OCI-LY3 (cell line): Measurements from ENCODE around the gene IRGC.
A peak's percentile ranks its signal among the peaks of the same experiment; 100 is the strongest.
"Not testable (repeated sequence)": the region's sequence is repeated elsewhere in the genome, so short reads cannot be mapped to it uniquely, and the experiment has no call there.

Source experiments
- H2AFZ ChIP-seq: fragments of 200-600, 300-600 bp; shearing (Covaris generic); 2 replicates; pipeline ENCODE4 v1.6.0; 2014; ENCODE audit warnings: antibody characterized with exemption, low read depth, low read length
- H3K27ac ChIP-seq: fragments of 200-600, 300-600 bp; sonication (generic); 2 replicates; pipeline ENCODE4 v1.5.1; 2014; ENCODE audit warnings: mild to moderate bottlenecking, low read length, moderate library complexity, mixed read lengths
- H3K27me3 ChIP-seq: fragments of 200-600, 300-600 bp; sonication (generic); 2 replicates; pipeline ENCODE4 v1.6.1; 2014; ENCODE audit warnings: low read depth, low read length, mixed read lengths
- H3K36me3 ChIP-seq: fragments of 200-600, 300-600 bp; sonication (generic); replicated peaks from 2 replicates; pipeline ENCODE3; 2014; ENCODE audit warnings: low read depth, low read length, mixed read lengths
- H3K4me1 ChIP-seq: fragments of 300-600, 200-600 bp; sonication (generic); 2 replicates; pipeline ENCODE4 v1.6.1; 2014; ENCODE audit warnings: low read length, mixed read lengths
- H3K4me2 ChIP-seq: fragments of 200-600, 300-600 bp; sonication (generic); 2 replicates; pipeline ENCODE4 v1.6.1; 2014; ENCODE audit warnings: low read length, mixed read lengths
- H3K4me3 ChIP-seq: fragments of 300-600, 200-600 bp; sonication (generic); 2 replicates; pipeline ENCODE4 v1.5.1; 2014; ENCODE audit warnings: antibody characterized with exemption, mild to moderate bottlenecking, low read length, moderate library complexity
- H3K79me2 ChIP-seq: fragments of 300-600, 200-600 bp; shearing (Covaris generic); 2 replicates; pipeline ENCODE4 v1.6.1; 2014; ENCODE audit warnings: mild to moderate bottlenecking, low read length, mixed read lengths
- H3K9ac ChIP-seq: fragments of 300-600, 200-600 bp; shearing (Covaris generic); 2 replicates; pipeline ENCODE4 v1.6.0; 2014; ENCODE audit warnings: mild to moderate bottlenecking, low read length, moderate library complexity
- H3K9me3 ChIP-seq: fragments of 200-600, 300-600 bp; shearing (Covaris generic); 2 replicates; pipeline ENCODE4 v1.6.1; 2014; ENCODE audit warnings: low read length, mixed read lengths; ENCODE audit not compliant: insufficient read depth
- H4K20me1 ChIP-seq: fragments of 200-600, 300-600 bp; sonication (generic); 2 replicates; pipeline ENCODE4 v1.6.1; 2016; ENCODE audit warnings: low read length, mixed read lengths; ENCODE audit not compliant: insufficient read depth
- EZH2phosphoT487 ChIP-seq: fragments of 200-600 bp; shearing (Covaris generic); IDR thresholded peaks from 2 replicates; pipeline ENCODE4 v1.6.1; 2018; ENCODE audit warnings: antibody characterized with exemption, mixed run types, low read depth
- TF ChIP-seq, protein P1 (sequence below): fragments of 200-600, 300-600 bp; sonication (generic); IDR thresholded peaks from 2 replicates; pipeline ENCODE4 v1.5.1; 2014; ENCODE audit warnings: antibody characterized with exemption, low read length, low read depth

The IRGC gene

DNA sequence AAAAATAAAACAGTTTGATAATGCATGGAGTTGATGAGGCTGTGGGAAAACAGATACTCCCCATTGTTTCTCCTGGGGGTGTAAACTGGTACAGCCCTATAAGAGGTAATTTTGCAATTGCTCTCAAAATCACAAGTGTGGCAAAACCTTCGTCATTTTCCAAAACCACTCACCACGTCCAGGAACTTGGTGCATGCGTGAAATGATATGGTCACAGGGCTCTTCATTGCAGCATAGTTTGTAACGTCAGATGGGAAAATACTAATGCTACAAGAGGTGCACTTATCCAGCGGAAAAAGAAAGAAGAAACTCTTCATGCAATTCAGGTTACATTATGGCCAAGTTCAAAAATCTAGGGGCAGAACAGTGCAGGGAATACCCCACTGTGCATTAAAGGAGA lies 34.1 kb upstream of the IRGC start:
- Histone ChIP-seq H2AFZ (no peak overlapping the region), H3K4me3 (no peak overlapping the region), H3K4me2 (no peak overlapping the region), H3K27ac (no peak overlapping the region), H3K9ac (no peak overlapping the region), H3K9me3 (no peaks in the 10 kb centered on the region), H4K20me1 (no peaks in the 10 kb centered on the region), H3K27me3 (no peaks in the 10 kb centered on the region), H3K36me3 (no peaks in the 10 kb centered on the region), H3K79me2 (no peaks in the 10 kb centered on the region), H3K4me1 (peaks cover 14% of the 10 kb centered on the region)
- no peak for TF ChIP-seq EZH2phosphoT487
- TF ChIP-seq, protein P1, sequence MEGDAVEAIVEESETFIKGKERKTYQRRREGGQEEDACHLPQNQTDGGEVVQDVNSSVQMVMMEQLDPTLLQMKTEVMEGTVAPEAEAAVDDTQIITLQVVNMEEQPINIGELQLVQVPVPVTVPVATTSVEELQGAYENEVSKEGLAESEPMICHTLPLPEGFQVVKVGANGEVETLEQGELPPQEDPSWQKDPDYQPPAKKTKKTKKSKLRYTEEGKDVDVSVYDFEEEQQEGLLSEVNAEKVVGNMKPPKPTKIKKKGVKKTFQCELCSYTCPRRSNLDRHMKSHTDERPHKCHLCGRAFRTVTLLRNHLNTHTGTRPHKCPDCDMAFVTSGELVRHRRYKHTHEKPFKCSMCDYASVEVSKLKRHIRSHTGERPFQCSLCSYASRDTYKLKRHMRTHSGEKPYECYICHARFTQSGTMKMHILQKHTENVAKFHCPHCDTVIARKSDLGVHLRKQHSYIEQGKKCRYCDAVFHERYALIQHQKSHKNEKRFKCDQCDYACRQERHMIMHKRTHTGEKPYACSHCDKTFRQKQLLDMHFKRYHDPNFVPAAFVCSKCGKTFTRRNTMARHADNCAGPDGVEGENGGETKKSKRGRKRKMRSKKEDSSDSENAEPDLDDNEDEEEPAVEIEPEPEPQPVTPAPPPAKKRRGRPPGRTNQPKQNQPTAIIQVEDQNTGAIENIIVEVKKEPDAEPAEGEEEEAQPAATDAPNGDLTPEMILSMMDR = no peak

DNA sequence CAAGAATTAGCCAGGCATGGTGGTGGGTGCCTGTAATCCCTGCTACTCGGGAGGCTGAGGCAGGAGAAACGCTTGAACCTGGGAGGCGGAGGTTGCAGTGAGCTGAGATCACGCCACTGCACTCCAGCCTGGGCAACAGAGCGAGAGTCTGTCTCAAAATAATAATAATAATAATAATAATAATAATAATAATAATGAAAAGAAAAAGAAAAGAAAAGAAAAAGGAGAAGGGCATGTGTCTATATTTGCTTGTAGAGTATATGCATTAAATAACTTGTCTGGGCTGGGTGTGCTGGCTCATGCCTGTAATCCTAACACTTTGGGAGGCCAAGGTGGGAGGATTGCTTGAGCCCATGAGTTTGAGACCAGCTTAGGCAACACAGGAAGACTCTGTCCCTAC lies 33.6 kb upstream of the IRGC start:
- not testable (repeated sequence) for H3K79me2 ChIP-seq, H2AFZ ChIP-seq, H4K20me1 ChIP-seq, H3K27ac ChIP-seq, H3K4me2 ChIP-seq, H3K36me3 ChIP-seq, H3K27me3 ChIP-seq, H3K9ac ChIP-seq, H3K4me3 ChIP-seq, H3K9me3 ChIP-seq
- H3K4me1 ChIP-seq = peaks cover 14% of the 10 kb centered on the region

DNA sequence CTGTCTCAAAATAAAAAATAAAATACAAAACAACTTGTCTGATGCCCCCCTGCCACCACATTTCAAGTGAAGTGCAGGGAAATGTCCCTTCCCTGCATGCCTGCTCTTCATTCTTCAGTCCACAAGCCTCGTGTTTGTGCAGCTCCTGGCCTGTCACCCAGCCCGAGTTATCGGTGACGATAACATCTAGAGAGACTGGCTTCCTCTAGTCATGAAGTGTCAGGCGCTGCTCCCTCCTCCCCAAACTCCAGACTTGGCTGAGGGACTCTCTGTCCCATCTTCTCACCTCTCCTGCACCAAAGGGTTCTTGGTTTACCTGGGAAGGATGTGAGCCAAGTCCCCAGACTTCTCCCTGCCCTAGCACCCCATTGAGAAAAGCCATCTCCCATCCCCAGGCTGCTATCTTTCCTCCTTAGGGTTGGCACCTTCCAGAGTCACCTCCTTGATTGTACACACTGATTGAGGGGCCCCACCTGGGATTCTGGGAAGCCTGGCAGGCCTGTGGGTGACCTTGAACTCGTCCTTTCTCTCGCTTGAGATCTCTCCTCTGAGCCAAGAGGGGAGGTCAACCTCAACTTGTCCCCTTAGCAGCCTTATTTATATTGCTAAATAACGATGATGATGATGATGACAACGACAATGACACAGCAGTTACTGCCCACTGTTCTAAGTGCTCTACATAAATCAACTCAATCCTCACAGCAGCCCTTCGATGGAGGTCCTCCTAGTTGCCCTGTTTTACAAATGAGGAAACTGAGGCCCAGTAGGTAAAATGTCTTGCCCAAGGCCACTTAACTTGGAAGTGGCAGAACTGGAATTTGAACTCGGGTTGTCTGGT lies 32.8 kb upstream of the IRGC start:
- Histone ChIP-seq H3K4me2 (no peak overlapping the region), H2AFZ (no peak overlapping the region), H3K9me3 (no peaks in the 10 kb centered on the region), H3K4me3 (no peak overlapping the region), H3K27ac (no peak overlapping the region), H3K36me3 (no peaks in the 10 kb centered on the region), H3K27me3 (no peaks in the 10 kb centered on the region), H3K79me2 (no peaks in the 10 kb centered on the region), H4K20me1 (no peaks in the 10 kb centered on the region), H3K9ac (no peak overlapping the region), H3K4me1 (peaks cover 14% of the 10 kb centered on the region)
- no peak for TF ChIP-seq EZH2phosphoT487
- TF ChIP-seq, protein P1 = no peak

DNA sequence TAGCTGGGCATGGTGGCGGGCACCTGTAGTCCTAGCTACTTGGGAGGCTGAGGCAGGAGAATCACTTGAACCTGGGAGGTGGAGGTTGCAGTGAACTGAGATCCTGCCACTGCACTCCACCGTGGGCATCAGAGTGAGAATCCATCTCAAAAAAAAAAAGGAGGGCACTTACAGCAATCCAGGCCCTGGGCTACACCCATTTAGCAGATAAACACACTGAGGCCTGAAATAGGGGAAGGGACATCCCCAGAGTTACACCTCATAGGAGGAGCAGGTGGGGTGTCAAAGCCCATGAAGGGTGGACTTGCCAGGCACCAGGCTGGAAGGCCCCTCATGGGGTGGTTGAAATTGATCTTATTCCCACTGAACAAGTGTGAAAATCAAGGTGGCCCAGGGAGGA lies 32.0 kb upstream of the IRGC start:
- Histone ChIP-seq H3K4me2 (no peak overlapping the region), H3K9ac (no peak overlapping the region), H3K27me3 (no peaks in the 10 kb centered on the region), H2AFZ (peak overlapping the region; percentile 1; the same call in 1 of the 2 replicates), H3K9me3 (no peaks in the 10 kb centered on the region), H3K27ac (no peak overlapping the region), H3K4me3 (no peak overlapping the region), H3K4me1 (peaks cover 9% of the 10 kb centered on the region), H3K36me3 (no peaks in the 10 kb centered on the region), H4K20me1 (no peaks in the 10 kb centered on the region), H3K79me2 (no peaks in the 10 kb centered on the region)
- TF ChIP-seq, protein P1 = no peak
- no peak for TF ChIP-seq EZH2phosphoT487
